ENCODE measurements around the gene FHOD3.
A peak's percentile ranks its signal among the peaks of the same experiment; 100 is the strongest.

Gene FHOD3

DNA sequence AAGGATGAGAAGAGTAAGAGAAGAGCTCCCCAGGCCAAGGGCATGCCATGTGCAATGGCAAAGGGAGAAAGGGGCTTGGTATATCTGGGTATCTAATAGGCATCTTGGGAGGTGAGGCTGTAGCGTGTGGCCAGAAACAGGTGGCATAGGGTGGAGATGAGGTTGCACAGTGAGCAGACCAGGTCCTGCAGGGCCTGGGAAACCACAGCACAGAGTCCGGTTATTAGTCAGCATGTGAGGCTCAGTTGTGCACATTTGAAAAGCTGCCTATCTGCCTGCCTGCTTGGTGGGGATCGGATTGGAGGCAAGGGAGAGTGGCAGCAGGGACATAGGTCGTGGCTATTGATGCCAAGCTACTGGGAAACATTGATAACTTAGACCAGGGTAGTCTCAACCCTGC, 340.7 kb downstream of the FHOD3 start:
- no peak for DNase-seq

DNA sequence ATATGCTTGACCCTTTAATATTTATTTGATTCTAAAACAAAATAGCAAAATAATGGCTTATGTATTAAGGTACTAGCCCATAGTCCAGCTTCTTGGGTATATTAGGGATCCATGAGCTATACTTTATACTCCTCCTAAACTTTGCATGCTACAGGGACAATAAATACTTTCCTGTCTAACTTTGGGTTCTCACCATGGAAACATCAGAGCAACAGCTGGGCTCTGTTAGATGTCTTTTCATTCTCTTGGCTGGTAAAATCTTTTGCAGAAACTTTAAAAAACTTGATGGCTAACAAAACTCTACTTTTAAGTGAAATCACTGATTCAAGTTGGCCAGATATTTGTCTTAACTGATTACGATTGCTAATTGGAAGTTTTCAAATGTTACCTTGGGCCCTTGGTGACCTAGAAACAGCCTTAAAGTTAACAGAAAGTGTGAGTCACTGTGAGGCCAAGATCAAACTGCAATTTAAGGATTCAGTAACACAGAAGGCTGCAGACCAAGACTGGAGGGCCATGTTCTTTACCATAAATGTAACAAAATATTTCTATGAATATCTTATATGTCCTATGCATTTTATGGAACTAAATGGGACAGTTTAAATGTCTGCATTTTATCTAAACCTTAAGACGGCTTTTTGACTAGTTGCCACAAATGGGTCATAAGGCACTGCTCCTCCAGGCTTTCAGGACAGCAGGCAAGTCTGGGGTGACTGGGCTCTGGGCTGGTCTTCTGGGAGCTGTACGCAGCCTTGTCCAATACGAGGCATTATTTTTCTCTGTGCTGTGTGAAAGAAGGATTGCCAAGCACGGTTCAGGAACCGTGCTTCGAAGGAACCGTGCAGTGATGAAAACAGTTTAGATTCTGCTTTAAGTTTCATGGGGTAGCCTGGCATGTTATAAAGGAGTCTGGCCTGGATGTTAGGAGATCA, 342.8 kb downstream of the FHOD3 start:
- no peak for DNase-seq

DNA sequence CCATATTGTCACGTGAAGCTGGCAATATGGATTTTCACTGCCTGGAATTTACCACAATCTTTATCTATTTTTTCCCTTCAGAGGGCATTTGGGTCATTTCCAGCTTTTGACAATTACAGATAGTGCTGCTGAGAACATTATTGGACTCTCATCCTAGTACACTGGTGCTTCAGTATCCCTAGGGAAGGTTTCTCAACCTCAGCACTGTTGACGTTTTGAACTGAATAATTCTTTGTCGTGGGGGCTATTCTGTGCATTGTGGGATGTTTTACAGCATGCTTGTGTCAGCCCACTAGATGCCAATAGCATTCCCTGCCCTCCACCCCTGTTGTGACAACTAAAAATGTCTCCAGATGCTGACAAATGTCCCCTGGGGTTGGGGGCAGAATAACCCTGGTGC, 345.5 kb downstream of the FHOD3 start:
- DNase-seq, result no peak

DNA sequence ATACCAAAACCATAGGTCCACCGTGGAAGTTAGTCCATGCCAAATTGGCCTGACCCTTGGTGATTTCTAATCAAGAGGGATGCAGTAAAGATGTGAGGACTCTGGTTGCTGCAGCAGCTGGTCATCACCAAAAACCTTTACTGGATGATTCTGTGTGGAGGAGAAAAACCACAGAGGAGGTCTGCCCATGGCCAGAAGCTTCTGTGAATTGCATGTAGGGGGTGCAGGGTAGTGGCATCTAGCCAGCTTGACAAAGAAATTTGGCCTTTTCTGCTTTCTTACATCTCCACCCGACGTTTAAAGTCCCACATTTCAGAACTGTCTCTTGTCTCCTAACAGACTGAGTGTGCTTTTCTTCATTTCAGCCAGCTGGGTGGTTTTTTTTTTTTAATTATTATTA, 351.3 kb downstream of the FHOD3 start:
- no peak for DNase-seq

DNA sequence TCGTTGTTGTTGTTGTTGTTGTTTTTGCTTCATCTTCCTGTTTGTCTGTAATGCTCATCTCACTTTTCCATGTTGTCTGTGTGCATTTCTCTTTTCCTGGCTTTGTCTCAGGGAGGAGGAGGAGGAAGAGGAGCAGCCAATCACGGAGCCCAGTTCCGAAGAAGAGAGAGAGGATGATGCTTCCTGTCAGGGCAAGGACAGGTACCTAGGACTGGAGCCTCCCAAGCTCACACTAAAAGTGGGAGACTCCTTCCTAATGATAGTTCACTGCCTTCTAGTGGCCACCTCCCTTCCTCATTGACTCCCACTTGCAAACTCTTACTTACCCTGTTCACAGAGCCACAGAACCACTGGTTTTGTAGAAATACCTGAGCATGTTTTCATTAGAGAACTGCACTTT, 351.7 kb downstream of the FHOD3 start:
- no peak for DNase-seq

DNA sequence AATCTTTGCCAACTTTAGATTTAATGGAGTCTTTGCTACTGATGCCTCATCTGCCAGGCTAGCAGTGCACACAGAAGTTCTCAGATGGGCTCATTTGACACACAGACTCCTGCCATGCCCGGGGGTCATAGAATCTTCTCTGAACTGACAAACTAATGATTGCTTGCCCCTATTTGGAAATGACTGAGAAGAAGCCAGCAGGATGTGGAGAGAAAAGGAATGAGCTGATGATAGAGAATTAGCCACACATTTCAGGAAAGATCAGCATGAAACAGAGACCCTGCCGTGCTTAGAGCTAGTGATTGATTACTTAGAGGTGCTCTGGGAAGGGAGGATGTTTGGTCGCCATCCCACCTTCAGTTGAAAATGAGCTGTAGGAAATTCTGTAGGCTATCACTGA, 352.8 kb downstream of the FHOD3 start:
- DNase-seq, result no peak

DNA sequence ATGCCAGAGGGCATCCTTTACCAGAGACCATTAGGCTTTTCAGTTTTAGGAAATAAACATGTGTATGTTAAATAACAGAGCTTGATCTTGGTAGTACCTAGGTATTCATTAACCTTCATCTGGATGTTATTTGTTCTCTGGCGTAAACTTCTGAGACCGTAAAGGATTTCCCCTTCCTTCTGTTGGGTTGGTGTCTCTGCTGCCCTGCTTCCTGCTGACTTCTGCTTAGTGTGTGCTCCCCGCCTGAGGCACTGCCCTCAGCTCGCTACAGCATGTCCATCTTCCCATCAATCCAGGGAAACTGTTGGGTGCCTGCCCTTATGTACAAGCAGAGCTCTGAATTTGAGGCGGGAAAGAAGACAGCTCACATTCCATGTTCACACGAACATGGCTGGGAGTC, 353.4 kb downstream of the FHOD3 start:
- DNase-seq, result no peak

DNA sequence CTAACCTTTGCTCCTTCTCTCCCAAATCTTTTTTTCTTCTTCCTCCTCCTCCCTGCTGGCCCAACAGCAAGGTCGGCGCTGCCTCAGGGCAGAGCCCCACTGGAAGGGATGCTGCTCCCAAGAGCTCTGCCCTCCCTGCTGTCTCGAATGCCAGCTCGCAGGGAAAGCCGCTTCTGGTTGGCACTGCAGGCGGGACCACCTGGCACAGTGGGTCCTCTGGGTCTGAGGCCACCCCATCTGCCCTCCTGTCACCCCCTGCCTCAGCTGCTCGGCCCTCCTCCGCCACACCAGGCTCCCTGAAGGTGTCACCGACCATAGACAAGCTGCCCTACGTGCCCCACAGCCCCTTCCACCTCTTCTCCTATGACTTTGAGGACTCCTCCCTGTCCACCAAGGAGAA, 355.0 kb downstream of the FHOD3 start:
- no peak for DNase-seq

DNA sequence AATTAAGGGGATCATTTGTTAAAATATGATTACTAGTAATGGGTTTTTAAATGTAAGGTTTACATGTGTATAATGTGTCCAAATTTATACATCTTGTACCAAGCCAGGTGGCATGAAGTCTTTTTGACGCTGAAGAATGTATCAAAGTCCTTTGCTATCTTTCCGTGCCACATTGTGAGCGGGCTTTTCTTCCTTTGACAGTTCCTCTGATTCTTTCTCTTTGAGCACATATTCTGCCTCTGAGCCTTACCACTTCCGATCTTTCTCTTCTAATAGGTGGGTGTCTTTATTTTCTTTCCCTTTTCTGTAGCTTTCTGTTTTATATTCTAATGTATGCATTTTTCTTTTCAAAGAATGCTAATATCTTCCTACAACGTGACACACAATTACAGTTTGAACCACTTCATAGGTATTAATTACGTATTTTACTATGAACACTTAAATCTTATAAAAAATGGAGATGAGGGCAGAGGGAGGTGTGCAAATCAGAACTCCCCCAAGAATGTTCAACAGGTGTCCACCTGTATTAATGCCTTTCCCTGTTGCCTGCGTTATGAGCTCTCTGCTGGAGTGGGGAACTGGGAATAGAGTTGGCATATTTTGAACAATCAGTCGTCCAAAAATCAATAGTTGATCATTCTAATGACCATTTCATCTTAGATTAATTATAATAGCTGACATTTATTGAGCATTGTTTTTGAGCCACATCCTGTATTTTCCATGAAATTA, 355.8 kb downstream of the FHOD3 start:
- DNase-seq, result no peak

DNA sequence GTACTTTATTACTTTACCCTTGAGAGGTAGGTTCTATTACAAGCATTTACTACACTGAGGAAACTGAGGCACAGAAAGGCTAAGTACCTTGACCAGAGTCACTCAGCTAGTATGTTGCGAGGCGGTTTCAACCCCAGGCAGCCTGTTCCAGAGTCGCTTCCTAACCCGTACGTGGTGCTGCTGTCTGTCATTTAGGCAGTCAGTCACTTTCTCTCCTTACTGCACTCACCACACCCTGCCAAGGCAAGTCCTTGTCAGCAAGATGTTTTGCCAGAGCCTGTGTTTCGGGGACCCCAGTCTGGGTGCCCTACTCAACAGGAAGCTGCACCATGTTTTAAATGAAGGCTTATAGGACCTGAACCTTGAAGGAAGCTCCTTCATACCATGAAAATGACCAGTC, 356.4 kb downstream of the FHOD3 start:
- DNase-seq, result no peak

DNA sequence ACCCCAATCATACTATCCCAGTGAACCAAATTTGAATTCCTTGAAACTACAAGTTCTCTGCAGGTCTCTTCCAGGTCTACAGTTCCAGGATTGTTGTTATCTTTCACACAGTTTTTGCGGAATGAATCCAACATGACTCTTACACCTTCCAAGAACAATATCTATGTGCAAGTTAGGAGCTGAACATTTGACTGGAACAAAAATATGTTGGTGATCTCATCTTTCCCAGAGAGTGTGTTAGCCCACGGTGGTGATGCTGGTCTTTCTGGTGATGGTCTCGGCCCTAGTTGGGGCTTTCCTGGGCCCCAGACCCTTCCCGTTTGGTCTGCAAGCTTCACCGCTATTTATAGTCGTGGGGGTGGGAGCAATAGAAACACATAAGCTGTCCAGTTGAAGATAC, 357.6 kb downstream of the FHOD3 start:
- DNase-seq, result no peak

DNA sequence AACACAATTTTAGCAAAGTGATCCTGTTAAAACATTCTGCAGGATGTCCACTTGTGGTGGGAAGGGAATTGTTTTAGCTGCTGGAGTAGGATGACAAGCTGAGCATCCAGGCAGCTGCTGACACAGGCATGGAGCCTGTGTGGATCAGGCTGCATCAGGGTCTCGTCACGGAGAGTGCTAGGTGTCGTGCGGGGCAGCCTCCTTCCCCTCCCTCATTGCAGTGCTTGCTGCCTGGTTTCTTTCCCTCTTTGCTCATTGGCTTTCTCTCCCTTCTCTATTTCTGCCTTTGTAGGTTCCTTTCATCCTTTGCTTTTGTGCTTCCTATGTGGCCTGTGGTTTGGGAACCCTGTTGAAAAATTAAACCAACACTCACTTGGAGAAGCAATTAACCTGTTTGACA, 358.4 kb downstream of the FHOD3 start:
- DNase-seq, result no peak

DNA sequence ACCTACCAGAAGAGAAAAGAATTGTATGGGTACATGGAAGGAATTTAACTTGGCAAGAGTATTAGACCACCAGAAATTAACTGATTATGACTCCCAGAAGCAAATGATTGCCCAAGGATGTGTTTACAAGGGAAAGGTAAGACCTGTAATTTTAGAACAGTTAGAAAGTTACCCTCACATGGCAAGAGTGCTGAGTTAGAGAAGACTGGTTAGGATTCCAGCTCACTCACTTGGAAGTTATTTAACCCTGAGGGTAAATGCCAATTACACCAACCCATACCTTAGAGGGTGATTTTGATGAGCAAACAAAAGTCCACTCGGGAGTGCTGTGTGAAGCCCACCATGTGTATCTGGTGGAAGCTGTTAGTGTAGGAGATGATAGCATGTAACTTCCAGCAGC, 361.1 kb downstream of the FHOD3 start:
- no peak for DNase-seq

DNA sequence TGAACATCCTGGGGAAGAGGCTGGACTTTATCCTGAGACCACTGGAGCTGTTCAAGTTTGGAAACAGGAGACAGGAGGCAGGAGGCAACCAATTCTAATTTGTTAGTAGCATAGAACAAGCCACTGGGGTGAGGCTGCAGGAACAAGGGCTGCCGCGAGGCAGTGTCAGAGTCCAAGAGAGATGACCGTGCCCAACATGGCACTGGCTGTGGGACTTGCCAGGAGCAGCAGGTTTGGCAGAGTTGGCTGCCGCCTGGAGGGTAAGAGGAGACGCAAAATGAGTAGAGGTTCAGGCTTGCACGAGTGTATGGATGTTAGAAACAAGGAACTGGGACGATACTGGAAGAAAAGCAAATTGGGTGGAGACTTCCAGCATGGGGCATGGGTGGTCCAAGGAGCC, 362.8 kb downstream of the FHOD3 start:
- DNase-seq, result no peak

DNA sequence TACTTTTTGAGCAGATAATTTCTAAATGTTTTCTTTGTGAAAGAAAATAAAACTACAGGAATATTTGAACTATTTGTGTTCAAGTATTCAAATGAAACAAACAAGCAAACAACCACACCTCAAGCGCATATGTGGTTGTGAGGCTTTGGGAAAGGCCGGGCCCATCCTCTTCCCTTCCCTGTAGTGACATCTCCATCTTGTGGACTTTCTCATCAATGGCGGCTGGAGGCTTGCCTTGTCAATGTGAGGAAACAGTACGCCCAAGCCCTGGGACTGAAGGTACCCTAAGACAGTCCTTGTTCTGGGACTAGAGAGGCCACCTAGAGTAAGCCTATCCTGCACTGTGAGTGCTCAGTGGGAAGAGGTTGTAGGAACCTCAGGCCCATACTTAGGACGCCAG, 364.5 kb downstream of the FHOD3 start:
- no peak for DNase-seq

DNA sequence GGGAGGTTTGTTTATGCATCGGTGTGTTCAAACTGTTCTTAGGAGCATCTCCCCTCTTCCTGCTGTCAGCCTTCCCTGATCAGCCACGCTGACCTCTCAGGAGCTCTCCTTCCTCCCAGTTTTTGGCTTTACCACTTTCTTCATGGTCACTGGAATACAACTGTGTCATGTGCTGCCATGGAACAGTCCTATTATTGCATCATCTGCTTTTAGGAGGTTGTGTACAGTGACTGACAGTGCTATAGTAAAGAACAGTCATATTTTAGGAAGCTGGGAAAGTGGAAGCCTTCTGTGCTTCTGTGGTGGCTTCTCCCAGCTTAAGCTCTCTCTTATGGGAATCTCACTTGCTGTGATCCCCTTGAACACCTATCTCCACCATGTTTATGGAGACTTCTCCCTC, 365.8 kb downstream of the FHOD3 start:
- DNase-seq, result no peak

DNA sequence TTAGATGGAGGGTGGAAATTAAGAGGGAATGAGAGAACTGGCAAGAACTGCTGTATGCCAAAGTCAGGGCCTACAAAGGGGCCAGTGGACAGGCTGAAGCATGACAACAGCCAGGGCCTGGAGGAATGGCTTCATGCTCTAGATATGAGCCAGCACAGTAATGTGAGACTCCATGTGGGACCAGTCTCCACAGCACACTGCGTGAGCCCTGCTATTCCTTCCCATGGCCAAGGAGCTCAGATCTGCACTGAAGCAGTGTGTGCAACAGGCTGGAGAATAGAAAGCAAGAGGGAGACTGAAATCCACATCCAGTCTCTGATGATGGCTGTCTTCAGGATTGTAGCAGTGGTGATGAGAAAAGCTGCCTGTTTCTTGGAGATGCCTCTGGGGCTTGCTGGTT, 368.4 kb downstream of the FHOD3 start:
- no peak for DNase-seq

DNA sequence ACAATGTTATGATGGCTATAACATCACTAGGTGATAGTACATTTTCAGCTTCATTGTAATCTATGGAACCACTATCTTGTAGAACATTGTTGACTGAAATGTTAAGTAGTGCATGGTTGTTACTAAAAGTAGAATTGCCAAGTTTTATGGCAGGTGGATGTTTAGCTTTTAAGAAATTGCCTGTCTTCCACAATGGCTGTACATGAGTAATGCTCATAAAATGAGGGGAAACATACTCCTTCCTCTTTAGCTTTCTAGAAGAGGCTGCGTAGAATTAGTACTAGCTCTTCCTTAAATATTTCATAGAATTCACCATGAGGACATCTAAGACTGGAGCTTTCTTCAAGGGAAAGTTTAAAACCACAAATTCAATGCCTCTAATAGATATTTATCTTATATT, 370.3 kb downstream of the FHOD3 start:
- DNase-seq, result no peak

DNA sequence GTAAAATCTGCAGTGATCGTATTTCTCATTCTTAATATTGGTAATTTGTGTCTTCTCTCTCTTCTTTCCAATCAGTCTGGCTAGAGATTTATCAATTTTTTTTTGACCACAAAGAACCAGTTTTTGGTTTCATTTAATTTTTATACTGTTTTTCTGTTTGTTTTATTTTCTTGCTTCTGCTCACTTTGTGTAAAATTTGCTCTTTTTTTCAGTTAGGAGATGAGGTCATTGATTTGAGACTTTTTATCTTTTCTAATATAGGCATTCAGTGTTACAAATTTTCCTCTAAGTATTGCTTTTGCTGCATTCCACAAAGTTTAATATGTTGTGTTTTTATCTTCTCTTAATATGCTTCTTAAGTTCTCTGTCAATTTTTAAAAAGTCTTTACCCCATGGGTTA, 370.8 kb downstream of the FHOD3 start:
- no peak for DNase-seq

DNA sequence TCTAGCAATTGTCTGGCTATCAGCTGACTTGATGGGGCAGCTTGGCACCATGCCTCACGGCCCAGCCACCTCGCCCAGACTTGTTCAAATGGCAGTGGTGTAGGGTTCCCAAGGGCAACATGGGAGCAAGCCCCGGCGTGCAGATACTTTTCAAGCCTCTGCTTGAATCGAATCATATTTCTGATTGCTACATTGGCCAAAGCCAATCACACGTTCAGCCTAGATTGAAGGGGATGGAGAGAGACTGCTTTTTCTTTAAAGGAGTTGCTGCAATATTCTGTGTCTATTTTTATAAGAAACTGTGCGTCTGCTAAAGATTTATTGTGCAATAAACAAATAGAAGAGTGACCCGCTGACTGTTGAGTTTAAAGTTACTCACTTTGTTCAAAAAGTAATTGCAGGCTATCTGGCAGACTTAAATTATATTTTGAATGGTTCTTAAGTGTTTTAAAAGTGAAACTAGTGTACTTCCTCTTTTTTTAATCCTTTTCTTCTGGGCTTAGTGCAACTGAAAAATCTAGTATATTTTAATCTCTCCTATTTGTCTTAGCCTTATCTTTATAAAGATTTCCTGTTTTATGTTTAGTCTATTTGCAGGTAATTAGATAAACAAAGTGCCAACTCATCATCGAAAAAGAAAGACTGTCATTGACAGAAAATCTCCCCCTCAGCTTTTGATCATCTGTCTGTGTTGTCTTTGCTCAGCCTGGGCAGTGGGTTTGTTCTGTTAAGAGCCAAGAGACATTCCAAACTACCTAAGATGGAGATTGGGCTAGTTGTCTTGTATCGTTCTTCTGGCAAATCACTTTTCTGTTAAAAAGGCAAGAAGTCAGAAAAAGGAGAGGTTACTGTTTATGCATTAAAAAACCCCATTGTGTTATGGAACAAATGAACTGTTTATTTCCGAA, 375.2 kb downstream of the FHOD3 start:
- peak; percentile 92 for DNase-seq

DNA sequence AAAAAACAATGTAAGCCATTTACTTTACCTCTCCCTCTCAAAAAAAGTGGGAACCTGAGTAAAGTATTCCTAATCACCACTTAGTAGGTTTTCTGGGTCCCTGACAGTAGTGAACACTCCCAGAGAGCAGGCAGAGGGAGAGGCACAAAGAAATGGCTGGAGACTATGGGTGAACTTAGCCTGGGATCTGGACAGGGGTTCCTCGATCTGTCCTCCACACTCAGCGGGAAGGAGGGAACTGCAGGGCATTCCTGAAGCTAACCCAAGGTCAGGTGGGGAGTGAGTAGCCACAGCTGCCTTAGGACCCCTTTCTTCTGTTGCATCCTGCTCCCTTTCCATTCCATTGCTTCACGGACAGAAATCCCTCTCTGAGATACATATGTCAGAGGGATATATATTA, 375.9 kb downstream of the FHOD3 start:
- DNase-seq, result no peak

DNA sequence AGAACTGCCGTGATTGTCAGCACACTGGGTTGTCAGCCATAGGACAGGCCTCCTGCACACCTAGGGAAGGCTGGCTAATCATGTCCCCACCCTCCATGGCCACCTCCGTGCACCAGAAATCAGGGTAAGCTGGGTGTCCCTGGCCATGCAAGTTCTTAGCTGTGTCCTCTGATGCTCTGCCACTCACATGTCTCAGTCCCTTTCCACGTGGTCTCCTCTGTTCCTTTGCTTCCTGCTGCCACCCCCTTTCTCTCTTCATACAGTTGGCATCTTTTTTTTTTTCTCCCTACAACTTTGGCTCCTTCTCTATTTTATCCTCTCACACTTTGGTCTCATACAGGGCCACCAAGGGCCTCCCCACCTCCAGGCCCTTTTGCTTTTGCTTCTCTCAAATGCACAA, 377.6 kb downstream of the FHOD3 start:
- no peak for DNase-seq

DNA sequence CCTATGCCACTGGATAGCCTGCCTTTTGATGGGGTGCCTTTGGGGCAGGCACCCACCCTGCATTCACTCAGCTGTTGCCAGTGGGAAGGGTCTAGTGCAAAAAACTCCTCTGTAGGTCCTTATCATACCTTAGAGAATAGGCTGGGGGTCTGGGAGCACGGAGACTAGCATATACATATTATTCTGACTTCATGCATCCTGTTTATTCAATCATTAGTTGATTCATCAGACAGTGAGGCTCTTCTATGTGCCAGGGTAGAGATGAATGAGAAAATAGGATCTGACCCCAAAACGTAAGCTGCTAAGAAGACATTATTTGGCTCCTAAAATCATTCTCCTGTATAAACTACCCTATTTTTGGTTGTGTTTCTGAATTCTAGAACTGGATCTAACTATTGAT, 378.0 kb downstream of the FHOD3 start:
- no peak for DNase-seq

Measured in DMS153 (cell line).